AG04450 (cell line): ENCODE results near the gene GPR21. TPM values are rescaled to one million over a fixed set of nuclear protein-coding genes. Genes with fewer than 3 reads are reported as not detected.

ENCODE experiments used
- CTCF ChIA-PET: fragments of 300-600, 350-600 bp; formaldehyde crosslinking; extraction: SDS; loops from one replicate; lab custom pipeline; 2022; ENCODE audit warnings: antibody characterized with exemption, inconsistent platforms; lab: Charles Lee
- POLR2A ChIA-PET: fragments of 350-600 bp; formaldehyde crosslinking; extraction: SDS; loops from one replicate; lab custom pipeline; 2021; ENCODE audit warnings: antibody characterized with exemption, inconsistent platforms; lab: Yijun Ruan, JAX
- DNase-seq: peaks from one replicate; pipeline ENCODE4 v3.0.0-alpha.2; 2011; ENCODE audit warnings: low read depth, low spot score
- H3K27ac ChIP-seq: one replicate; pipeline ENCODE4 v1.5.1; 2012; ENCODE audit warnings: low read depth, low read length, control low read depth
- H3K27me3 ChIP-seq: one replicate; pipeline ENCODE4 v1.6.0; 2012; ENCODE audit warnings: low read length; ENCODE audit not compliant: control insufficient read depth, insufficient read depth
- H3K4me3 ChIP-seq: 2 replicates; pipeline ENCODE4 v1.5.1; 2011; ENCODE audit warnings: mild to moderate bottlenecking, low read depth, low read length, control low read depth
- H3K9me3 ChIP-seq: 2 replicates; pipeline ENCODE4 v1.5.1; 2012; ENCODE audit warnings: low read length; ENCODE audit not compliant: control insufficient read depth, insufficient read depth
- CTCF ChIP-seq: IDR thresholded peaks from 2 replicates; pipeline ENCODE4 v1.5.1; 2011; ENCODE audit warnings: low read depth, low read length, control low read depth, inconsistent platforms
- polyA plus RNA-seq: library from polyadenylated mRNA; depleted of rRNA; stranded (reverse); fragments of >200 nt; gene quantifications from 2 replicates; pipeline ENCODE4 v1.2.3, GENCODE V29; 2011

The GPR21 gene
- polyA plus RNA-seq, 1 experiment: 0.35 TPM

- TF ChIP-seq CTCF: no peak
- POLR2A ChIA-PET: no interaction called here
- H3K9me3 ChIP-seq: no peaks in the 10 kb centered on the region
- peak overlapping the region; percentile 55 for H3K27ac ChIP-seq
- no peak for DNase-seq
- CTCF ChIA-PET: interaction anchor here (1.4 to 2.8 kb wide), 2 partner anchors 9 to 152 kb away, joined by 8 to 10 read pairs; no protein-coding TSS in a partner anchor
- H3K4me3 ChIP-seq: no peak overlapping the region
- H3K27me3 ChIP-seq: no peaks in the 10 kb centered on the region
Measured at GRCh38 chr9:123073441-123073840, 40.0 kb downstream of the GPR21 start.

GRCh38 chr9:123073991-123074422 is 40.5 kb downstream of the GPR21 start:
- peak; percentile 8 for DNase-seq

GRCh38 chr9:123074628-123075027 is 41.2 kb downstream of the GPR21 start:
- H3K4me3 ChIP-seq: no peak overlapping the region
- CTCF ChIA-PET: interaction anchor here (1.0 to 3.4 kb wide), 4 partner anchors 28 to 275 kb away, joined by 3 to 19 read pairs (median 8); no protein-coding TSS in a partner anchor
- no peaks in the 10 kb centered on the region for H3K27me3 ChIP-seq
- TF ChIP-seq CTCF: no peak
- no peak overlapping the region for H3K27ac ChIP-seq
- H3K9me3 ChIP-seq: no peaks in the 10 kb centered on the region
- POLR2A ChIA-PET: interaction anchor here (0.6 kb wide), 1 partner anchor 160 kb away, joined by 3 read pairs; no protein-coding TSS in a partner anchor
- no peak for DNase-seq

More at GRCh38 chr9:123073991-123074422, 40.5 kb downstream of the GPR21 start:
- no peaks in the 10 kb centered on the region for H3K9me3 ChIP-seq
- TF ChIP-seq CTCF: 0 out of 2 replicates have a peak, but pooled peaks have one; percentile 14
- H3K27me3 ChIP-seq: no peaks in the 10 kb centered on the region
- no peak overlapping the region for H3K4me3 ChIP-seq
- ChIA-PET CTCF (interaction anchor here (1.4 to 2.8 kb wide), 3 partner anchors 8 to 152 kb away, joined by 6 to 10 read pairs (median 8); no protein-coding TSS in a partner anchor), POLR2A (no interaction called here)
- peak overlapping the region; percentile 55 for H3K27ac ChIP-seq

GRCh38 chr9:123080444-123080843 is 47.0 kb downstream of the GPR21 start:
- CTCF ChIA-PET: interaction anchor here (0.7 to 6.0 kb wide), 7 partner anchors 11 to 272 kb away, joined by 4 to 112 read pairs (median 17); no protein-coding TSS in a partner anchor
- POLR2A ChIA-PET: no interaction called here
- Histone ChIP-seq H3K27ac (no peak overlapping the region), H3K27me3 (no peaks in the 10 kb centered on the region), H3K4me3 (no peak overlapping the region), H3K9me3 (no peaks in the 10 kb centered on the region)
- DNase-seq: no peak
- TF ChIP-seq CTCF: no peak

GRCh38 chr9:123081824-123082223 is 48.4 kb downstream of the GPR21 start:
- Histone ChIP-seq H3K9me3 (no peaks in the 10 kb centered on the region), H3K27me3 (no peaks in the 10 kb centered on the region), H3K4me3 (no peak overlapping the region), H3K27ac (no peak overlapping the region)
- ChIA-PET POLR2A (no interaction called here), CTCF (interaction anchor here (0.7 to 6.0 kb wide), 16 partner anchors 8 to 304 kb away, joined by 3 to 112 read pairs (median 4); no protein-coding TSS in a partner anchor)
- no peak for DNase-seq
- peak; percentile 70 for TF ChIP-seq CTCF
